Endometrium (tissue), 2 donors: ENCODE data around the gene ARHGAP8.
"Not testable (repeated sequence)": the region's sequence is repeated elsewhere in the genome, so short reads cannot be mapped to it uniquely, and the experiment has no call there.

ENCODE experiments used
- FAIRE-seq: peaks from 2 replicates; lab custom pipeline; 2012; peaks lifted over from hg19 to GRCh38; lab: Jason Lieb, UNC
- donor health status: control.
- donor health status: control.

The ARHGAP8 gene

GRCh38 chr22:44739666-44740065 is 12.7 kb upstream of the ARHGAP8 start:
- FAIRE-seq, result not testable (repeated sequence)

- no peak for FAIRE-seq
Measured at GRCh38 chr22:44740307-44740706, 12.1 kb upstream of the ARHGAP8 start.

GRCh38 chr22:44741929-44742328 is 10.4 kb upstream of the ARHGAP8 start:
- FAIRE-seq, result no peak

- FAIRE-seq, result no peak
Measured at GRCh38 chr22:44743247-44743646, 9.1 kb upstream of the ARHGAP8 start.

- peak; percentile 89 for FAIRE-seq
Measured at GRCh38 chr22:44743804-44744211, 8.6 kb upstream of the ARHGAP8 start.

GRCh38 chr22:44745853-44746789 is 6.3 kb upstream of the ARHGAP8 start:
- FAIRE-seq, result peak; percentile 4

- FAIRE-seq, result not testable (repeated sequence)
Measured at GRCh38 chr22:44747784-44748127, 4.6 kb upstream of the ARHGAP8 start.

- no peak for FAIRE-seq
Measured at GRCh38 chr22:44748524-44748923, 3.9 kb upstream of the ARHGAP8 start.

GRCh38 chr22:44750481-44750880 is 1.9 kb upstream of the ARHGAP8 start:
- FAIRE-seq, result no peak

GRCh38 chr22:44753189-44754042 is 1.0 kb downstream of the ARHGAP8 start:
- no peak for FAIRE-seq

GRCh38 chr22:44754998-44755397 is 2.6 kb downstream of the ARHGAP8 start:
- no peak for FAIRE-seq

GRCh38 chr22:44755417-44755816 is 3.0 kb downstream of the ARHGAP8 start:
- no peak for FAIRE-seq

GRCh38 chr22:44755956-44756361 is 3.6 kb downstream of the ARHGAP8 start:
- FAIRE-seq, result no peak

GRCh38 chr22:44758344-44758973 is 6.1 kb downstream of the ARHGAP8 start:
- FAIRE-seq, result no peak

- no peak for FAIRE-seq
Measured at GRCh38 chr22:44759001-44759400, 6.6 kb downstream of the ARHGAP8 start.

- FAIRE-seq, result no peak
Measured at GRCh38 chr22:44759430-44760310, 7.3 kb downstream of the ARHGAP8 start.

- FAIRE-seq, result no peak
Measured at GRCh38 chr22:44760476-44760875, 8.1 kb downstream of the ARHGAP8 start.

- FAIRE-seq, result no peak
Measured at GRCh38 chr22:44761025-44761424, 8.7 kb downstream of the ARHGAP8 start.

GRCh38 chr22:44764373-44764772 is 12.0 kb downstream of the ARHGAP8 start:
- no peak for FAIRE-seq

GRCh38 chr22:44764974-44765373 is 12.6 kb downstream of the ARHGAP8 start:
- FAIRE-seq, result no peak

- FAIRE-seq, result no peak
Measured at GRCh38 chr22:44765571-44766285, 13.4 kb downstream of the ARHGAP8 start.
